ENCODE measurements around the gene ANKRD45. TPM values are rescaled to one million over a fixed set of nuclear protein-coding genes. Genes with fewer than 3 reads are reported as not detected.
A peak's percentile ranks its signal among the peaks of the same experiment; 100 is the strongest.

Gene ANKRD45
- total RNA-seq, 1 experiment from 2014 or later = 2.2 TPM

DNA sequence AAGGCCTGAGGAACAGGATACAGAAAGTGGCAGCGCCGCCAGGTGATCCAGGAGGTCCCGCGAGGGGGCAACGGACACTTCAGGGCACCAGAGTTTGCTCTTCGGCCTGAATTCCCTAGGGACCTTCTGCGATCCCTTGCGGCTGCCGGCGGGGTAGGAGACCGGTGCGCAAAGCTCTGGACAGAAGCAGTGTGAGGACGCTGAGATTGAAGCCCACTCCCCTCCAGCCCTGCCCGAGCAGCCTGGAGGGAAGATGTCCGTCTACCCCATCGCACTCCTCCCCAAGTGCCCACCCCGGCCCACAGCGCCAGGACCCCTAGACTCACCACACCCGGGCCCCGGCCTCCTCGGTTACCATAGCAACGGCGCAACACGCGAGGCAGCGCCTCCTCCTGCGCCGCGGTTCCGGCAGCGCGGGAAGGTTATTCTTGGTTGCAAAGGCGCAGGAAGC, at the start of gene ANKRD45 (continued):
- TF ChIP-seq, protein P1, sequence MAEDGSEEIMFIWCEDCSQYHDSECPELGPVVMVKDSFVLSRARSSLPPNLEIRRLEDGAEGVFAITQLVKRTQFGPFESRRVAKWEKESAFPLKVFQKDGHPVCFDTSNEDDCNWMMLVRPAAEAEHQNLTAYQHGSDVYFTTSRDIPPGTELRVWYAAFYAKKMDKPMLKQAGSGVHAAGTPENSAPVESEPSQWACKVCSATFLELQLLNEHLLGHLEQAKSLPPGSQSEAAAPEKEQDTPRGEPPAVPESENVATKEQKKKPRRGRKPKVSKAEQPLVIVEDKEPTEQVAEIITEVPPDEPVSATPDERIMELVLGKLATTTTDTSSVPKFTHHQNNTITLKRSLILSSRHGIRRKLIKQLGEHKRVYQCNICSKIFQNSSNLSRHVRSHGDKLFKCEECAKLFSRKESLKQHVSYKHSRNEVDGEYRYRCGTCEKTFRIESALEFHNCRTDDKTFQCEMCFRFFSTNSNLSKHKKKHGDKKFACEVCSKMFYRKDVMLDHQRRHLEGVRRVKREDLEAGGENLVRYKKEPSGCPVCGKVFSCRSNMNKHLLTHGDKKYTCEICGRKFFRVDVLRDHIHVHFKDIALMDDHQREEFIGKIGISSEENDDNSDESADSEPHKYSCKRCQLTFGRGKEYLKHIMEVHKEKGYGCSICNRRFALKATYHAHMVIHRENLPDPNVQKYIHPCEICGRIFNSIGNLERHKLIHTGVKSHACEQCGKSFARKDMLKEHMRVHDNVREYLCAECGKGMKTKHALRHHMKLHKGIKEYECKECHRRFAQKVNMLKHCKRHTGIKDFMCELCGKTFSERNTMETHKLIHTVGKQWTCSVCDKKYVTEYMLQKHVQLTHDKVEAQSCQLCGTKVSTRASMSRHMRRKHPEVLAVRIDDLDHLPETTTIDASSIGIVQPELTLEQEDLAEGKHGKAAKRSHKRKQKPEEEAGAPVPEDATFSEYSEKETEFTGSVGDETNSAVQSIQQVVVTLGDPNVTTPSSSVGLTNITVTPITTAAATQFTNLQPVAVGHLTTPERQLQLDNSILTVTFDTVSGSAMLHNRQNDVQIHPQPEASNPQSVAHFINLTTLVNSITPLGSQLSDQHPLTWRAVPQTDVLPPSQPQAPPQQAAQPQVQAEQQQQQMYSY (CRISPR knock-in tag; IDR thresholded peaks at IDR 0.05) = no peak
- TF ChIP-seq FOXP1 (CRISPR knock-in tag; IDR thresholded peaks at IDR 0.05; ENCODE audit: borderline replicate concordance) = 0 out of 2 replicates have a peak, but pooled peaks have one; percentile 50
- no peak for TF ChIP-seq NFE2L1 (CRISPR knock-in tag; IDR thresholded peaks at IDR 0.05)
- TF ChIP-seq CREM (CRISPR knock-in tag; IDR thresholded peaks at IDR 0.05) = no peak
- TF ChIP-seq ZBTB21 (CRISPR knock-in tag; IDR thresholded peaks at IDR 0.05; ENCODE audit: borderline replicate concordance) = no peak
- 0 out of 2 replicates have a peak, but pooled peaks have one; percentile 15 for TF ChIP-seq TEAD1 (CRISPR knock-in tag; IDR thresholded peaks at IDR 0.05)
- TF ChIP-seq, protein P2, sequence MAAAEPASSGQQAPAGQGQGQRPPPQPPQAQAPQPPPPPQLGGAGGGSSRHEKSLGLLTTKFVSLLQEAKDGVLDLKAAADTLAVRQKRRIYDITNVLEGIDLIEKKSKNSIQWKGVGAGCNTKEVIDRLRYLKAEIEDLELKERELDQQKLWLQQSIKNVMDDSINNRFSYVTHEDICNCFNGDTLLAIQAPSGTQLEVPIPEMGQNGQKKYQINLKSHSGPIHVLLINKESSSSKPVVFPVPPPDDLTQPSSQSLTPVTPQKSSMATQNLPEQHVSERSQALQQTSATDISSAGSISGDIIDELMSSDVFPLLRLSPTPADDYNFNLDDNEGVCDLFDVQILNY (CRISPR knock-in tag; IDR thresholded peaks at IDR 0.05) = peak; percentile 88
- TF ChIP-seq, protein P3, sequence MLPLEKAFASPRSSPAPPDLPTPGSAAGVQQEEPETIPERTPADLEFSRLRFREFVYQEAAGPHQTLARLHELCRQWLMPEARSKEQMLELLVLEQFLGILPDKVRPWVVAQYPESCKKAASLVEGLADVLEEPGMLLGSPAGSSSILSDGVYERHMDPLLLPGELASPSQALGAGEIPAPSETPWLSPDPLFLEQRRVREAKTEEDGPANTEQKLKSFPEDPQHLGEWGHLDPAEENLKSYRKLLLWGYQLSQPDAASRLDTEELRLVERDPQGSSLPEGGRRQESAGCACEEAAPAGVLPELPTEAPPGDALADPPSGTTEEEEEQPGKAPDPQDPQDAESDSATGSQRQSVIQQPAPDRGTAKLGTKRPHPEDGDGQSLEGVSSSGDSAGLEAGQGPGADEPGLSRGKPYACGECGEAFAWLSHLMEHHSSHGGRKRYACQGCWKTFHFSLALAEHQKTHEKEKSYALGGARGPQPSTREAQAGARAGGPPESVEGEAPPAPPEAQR (CRISPR knock-in tag; IDR thresholded peaks at IDR 0.05) = no peak
- TF ChIP-seq, protein P4, sequence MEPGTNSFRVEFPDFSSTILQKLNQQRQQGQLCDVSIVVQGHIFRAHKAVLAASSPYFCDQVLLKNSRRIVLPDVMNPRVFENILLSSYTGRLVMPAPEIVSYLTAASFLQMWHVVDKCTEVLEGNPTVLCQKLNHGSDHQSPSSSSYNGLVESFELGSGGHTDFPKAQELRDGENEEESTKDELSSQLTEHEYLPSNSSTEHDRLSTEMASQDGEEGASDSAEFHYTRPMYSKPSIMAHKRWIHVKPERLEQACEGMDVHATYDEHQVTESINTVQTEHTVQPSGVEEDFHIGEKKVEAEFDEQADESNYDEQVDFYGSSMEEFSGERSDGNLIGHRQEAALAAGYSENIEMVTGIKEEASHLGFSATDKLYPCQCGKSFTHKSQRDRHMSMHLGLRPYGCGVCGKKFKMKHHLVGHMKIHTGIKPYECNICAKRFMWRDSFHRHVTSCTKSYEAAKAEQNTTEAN (CRISPR knock-in tag; IDR thresholded peaks at IDR 0.05) = no peak
- TF ChIP-seq FOXK1 (CRISPR knock-in tag; IDR thresholded peaks at IDR 0.05) = peak; percentile 14; the same call in 1 of the 2 replicates
- TF ChIP-seq MYBL2 (CRISPR knock-in tag; IDR thresholded peaks at IDR 0.05) = 0 out of 2 replicates have a peak, but pooled peaks have one; percentile 52
- no peak for TF ChIP-seq SMAD3 (CRISPR knock-in tag; IDR thresholded peaks at IDR 0.05; ENCODE audit: borderline replicate concordance)

DNA sequence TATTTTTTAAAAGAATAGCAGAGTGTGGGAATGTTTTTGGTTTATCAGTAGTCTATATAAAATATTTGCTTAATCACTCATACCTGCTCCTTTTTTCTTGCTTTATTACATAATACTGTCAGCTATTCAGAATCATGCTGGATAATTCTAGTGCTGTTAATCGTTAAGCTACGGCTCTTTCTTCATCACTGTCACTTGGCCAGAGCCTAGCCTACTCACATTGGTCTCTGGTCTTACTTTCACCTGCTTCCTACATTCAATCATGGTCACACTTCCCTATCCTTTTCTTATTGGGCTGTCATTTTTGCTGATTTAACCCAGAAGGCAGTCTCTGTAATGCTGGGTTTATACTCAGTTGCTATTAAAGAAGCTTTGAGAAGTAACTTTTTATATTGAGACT, 47.6 kb upstream of the ANKRD45 start:
- Mint-ChIP-seq H3K36me3 (peaks cover 8% of the 10 kb centered on the region), H3K27me3 (ENCODE audit: low read depth) (peaks cover 17% of the 10 kb centered on the region), H3K27ac (no peak overlapping the region), H3K9me3 (peaks cover 3% of the 10 kb centered on the region; the same call in 1 of the 2 replicates), H3K4me1 (peaks cover 14% of the 10 kb centered on the region), H3K4me3 (no peak overlapping the region)
- CTCF ChIA-PET = no interaction called here
- DNase-seq (ENCODE audit: low spot score) (no peak), ATAC-seq (no peak)
- POLR2A ChIA-PET = no interaction called here
- no peak for TF ChIP-seq ZNF232 (CRISPR knock-in tag; IDR thresholded peaks at IDR 0.05)
- no peak for TF ChIP-seq CREB1 (CRISPR knock-in tag; IDR thresholded peaks at IDR 0.05)
- TF ChIP-seq ZNF263 (CRISPR knock-in tag; IDR thresholded peaks at IDR 0.05; ENCODE audit: low read depth) = no peak
- no peak for TF ChIP-seq NFATC4 (CRISPR knock-in tag; IDR thresholded peaks at IDR 0.05)
- TF ChIP-seq, protein P5, sequence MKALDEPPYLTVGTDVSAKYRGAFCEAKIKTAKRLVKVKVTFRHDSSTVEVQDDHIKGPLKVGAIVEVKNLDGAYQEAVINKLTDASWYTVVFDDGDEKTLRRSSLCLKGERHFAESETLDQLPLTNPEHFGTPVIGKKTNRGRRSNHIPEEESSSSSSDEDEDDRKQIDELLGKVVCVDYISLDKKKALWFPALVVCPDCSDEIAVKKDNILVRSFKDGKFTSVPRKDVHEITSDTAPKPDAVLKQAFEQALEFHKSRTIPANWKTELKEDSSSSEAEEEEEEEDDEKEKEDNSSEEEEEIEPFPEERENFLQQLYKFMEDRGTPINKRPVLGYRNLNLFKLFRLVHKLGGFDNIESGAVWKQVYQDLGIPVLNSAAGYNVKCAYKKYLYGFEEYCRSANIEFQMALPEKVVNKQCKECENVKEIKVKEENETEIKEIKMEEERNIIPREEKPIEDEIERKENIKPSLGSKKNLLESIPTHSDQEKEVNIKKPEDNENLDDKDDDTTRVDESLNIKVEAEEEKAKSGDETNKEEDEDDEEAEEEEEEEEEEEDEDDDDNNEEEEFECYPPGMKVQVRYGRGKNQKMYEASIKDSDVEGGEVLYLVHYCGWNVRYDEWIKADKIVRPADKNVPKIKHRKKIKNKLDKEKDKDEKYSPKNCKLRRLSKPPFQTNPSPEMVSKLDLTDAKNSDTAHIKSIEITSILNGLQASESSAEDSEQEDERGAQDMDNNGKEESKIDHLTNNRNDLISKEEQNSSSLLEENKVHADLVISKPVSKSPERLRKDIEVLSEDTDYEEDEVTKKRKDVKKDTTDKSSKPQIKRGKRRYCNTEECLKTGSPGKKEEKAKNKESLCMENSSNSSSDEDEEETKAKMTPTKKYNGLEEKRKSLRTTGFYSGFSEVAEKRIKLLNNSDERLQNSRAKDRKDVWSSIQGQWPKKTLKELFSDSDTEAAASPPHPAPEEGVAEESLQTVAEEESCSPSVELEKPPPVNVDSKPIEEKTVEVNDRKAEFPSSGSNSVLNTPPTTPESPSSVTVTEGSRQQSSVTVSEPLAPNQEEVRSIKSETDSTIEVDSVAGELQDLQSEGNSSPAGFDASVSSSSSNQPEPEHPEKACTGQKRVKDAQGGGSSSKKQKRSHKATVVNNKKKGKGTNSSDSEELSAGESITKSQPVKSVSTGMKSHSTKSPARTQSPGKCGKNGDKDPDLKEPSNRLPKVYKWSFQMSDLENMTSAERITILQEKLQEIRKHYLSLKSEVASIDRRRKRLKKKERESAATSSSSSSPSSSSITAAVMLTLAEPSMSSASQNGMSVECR (CRISPR knock-in tag; IDR thresholded peaks at IDR 0.05; ENCODE audit: borderline replicate concordance) = no peak
- no peak for TF ChIP-seq SMAD3 (CRISPR knock-in tag; IDR thresholded peaks at IDR 0.05; ENCODE audit: borderline replicate concordance)

Measured in WTC11 (cell line).